HG02943 (cell line): ENCODE measurements around the gene CCDC182.

ENCODE experiments used
- ATAC-seq: cut with Tn5 transposase; IDR thresholded peaks from one replicate; pipeline ENCODE4 v1.9.1; 2021; ENCODE audit warnings: mild to moderate bottlenecking, low read depth, moderate library complexity; ENCODE audit not compliant: unreplicated experiment

CCDC182 gene

DNA sequence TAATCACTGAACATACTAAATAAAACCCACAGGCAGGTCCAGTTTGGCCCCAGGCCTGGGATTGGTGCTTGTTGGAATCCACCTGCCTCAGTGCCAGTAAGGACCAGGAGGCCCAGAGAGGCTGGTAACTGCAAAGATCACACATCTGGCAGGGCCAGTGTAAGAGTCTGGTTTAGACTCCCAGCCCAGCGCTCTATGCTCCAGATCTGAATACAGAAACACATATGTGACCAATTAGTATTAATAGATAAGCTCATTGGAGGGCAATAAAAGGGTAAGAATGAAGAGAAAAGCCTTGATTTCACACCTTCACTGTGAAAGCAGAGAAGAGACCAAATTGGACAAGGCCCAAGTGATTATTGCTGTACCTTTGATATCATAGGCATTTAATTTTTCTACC lies 13.6 kb upstream of the CCDC182 start:
- ATAC-seq: no peak

- ATAC-seq: no peak
Observed at GRCh38 chr17:57757735-57758134, 12.6 kb upstream of the CCDC182 start.

GRCh38 chr17:57756951-57757350 lies 11.9 kb upstream of the CCDC182 start:
- no peak for ATAC-seq

GRCh38 chr17:57755480-57756070 lies 10.5 kb upstream of the CCDC182 start:
- ATAC-seq: no peak

DNA sequence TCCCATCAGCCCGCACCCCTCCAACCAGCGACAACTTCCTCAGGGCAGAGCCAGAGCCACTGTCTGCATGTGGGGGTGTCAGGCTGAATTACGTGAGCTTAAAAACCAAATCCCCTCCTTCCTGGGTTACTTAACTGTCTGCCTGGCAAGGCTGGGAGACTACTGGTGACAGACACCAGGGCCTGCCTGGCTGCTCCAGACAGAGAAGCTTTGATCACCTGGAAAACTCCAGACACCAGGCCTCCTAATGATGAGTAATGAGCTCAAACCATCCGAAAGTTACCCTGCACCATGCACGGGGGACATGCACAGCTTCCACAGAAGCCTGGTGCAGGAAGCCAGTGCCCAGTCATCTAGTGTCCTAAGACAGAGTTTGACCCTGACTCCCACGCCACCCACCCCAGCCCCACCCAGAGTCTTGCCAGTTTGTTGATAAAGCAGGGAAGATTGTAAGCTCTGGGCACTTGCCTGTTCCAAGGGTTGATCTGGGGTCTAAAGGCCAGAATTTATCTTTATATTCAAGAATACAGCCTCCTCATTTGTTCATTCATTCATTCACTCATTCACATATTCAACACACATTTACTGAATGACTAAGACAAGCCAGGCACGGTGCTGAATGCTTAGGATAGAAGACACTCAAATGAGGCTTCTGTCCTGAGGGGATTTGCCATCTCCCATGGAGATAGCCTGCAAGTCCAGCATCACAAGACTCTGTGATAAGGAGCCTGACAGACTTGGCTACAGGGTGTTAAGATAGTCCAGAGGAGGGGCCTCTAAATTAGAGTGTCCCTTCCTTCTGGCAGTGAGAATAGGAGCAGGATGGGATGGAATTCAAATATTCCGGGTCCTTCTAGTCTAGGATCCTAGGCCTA lies 7.2 kb upstream of the CCDC182 start:
- ATAC-seq: no peak

DNA sequence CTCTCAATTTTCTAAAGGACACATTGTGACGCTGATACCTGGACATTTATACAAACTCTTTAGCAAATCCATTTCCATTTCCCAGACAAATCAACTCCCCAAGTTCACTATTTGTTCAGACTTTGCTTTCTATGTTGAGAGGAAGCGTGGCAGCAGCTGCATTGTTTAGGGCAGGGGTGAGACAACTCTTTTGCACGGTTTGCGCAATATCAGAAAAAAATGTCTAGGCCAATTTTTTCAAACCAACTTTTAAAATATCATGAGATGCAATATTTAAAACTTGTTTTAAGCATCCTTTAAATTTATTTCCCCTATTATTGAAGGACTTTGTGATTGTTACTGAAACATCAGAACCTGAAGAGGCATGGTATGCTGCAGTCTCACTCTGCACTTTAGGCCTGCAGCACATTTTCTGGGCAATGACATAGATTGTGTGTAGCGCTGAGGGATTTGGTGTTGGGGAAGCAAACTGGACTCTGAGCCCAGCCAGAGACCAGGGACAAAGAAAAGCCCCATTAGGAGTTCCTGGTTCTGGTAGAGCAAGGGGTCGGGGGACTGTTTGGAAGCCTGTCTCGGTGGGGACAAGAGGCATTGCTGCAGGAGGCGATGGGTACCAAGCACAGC lies 6.4 kb upstream of the CCDC182 start:
- no peak for ATAC-seq

DNA sequence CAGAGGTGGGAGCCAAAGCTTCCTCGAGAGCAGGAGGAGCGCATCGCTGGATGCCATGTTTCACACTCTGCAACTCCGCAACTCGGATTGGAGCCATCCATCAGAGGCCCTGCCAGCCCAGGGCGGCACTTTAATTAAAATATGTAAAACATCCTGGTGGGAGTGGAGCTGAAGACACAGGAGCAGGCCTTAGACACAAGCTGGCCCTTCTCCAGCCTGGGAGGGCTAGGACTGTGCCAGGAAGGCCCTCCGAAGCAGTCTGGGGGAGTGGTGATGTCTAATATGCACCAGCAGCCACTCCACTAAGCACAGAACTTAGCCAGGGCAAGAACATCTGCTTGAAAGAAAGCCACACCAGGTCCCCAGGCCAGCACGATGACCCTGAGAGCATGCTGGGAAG lies 5.8 kb upstream of the CCDC182 start:
- no peak for ATAC-seq

DNA sequence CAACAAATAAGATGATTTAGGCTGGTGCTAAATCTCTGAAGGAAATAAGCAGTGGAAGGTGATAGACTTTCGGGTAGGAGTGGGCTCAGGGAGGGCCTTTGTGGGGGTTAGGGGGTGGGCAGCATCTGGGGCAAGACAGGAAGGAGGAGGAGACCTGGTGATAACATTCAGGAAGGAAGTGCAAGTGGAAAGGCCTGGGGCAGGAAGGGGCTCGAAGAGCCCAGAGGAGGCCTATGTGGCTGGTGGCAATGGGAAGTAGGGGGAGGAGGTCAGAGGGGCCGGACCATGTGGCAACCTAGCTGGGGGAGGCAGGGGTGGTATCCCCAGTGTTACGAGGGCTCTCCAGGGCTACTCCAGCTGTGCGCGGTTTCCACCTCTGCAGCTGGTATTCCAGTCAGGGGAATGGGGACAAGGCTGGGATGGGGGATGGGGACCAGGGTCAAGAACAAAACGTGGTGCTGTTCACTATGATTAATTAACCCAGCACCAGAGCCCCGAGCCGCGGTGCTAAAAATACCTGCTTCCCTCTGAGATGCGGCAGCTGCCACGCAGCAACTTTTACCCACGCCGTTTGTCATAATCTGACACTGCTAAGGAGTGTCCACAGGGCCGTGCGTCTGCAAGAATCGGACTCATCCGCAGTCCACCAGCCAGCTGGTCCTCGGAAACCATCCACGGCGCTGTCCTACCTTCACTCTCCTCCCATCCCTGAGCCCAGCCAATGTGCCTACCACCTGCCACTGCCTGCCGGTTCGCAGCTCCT lies 5.2 kb upstream of the CCDC182 start:
- no peak for ATAC-seq

DNA sequence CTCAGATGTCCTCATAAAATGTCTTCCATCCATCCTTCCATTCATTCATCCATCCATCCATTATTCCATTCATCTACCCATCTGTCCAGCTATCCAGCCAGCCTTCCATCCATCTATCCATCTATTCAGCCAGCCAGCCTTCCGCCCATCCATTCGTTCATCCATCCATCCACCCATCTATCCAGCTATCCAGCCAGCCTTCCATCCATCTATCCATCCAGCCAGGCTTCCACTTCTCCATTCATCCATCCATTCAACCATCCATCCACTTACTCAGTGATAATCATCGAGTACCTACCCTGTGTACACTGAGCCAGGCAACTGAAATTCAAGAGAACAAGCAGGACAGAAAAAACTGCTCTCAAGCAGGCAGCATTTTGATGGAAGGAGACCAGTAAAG lies 4.6 kb upstream of the CCDC182 start:
- ATAC-seq: no peak

DNA sequence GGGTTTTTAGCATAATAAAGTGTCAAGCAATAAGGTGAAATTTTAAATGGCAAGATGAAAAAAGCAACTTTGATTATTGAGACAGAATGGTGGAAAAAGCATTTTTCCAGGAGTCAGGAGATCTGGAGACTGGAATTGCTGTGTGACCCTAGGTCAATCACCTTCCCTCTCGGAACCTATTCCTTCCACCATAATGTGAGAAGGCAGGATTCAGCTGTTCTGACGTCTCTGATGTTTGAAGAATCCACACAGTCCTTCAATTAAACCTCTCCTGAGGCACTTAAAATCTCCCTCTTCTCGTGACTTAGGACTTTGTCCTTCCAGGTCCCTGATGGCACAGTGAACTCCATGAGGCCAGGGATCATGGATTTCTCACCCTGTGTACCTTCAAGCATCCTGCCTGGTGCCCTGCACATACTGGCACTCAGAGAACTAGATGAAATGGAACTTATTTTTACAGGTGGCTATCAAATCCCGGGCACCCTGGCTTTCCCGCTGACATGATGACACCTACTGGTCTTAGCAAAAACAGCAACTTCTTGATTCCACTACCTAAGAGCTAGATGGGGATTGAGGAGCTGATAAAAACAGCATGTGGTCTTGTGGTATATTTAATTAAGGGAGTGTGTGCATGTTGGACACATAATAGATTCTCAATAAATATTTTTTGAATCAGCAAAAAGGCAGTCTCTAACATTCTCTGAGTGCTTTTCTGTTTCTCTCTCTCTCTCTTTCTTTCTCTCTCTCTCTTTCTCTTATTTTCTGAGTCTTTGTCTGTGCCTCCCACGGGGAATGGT lies 2.3 kb upstream of the CCDC182 start:
- no peak for ATAC-seq

DNA sequence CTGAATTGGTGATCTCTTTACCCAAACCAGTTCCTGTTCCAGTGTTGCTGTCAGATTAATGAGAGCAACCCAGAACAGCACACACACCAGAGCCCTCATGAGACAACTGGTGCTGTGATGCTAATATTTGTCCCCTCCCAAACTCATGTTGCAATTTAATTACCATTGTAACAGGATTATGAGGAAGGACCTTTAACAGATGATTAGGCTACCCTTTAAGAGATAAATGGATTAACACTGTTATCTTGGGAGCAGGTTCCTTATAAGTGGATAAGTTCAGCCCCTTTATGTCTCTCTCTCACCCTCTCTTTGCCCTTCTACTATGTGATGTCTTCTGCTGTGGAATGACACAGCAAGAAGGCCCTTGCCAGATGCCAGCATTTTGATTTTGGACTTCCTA lies 1.1 kb upstream of the CCDC182 start:
- ATAC-seq: no peak

GRCh38 chr17:57744195-57745170 lies 616 bp downstream of the CCDC182 start:
- no peak for ATAC-seq

GRCh38 chr17:57740235-57740528 lies 4.9 kb downstream of the CCDC182 start:
- ATAC-seq: no peak

- no peak for ATAC-seq
Observed at GRCh38 chr17:57739402-57740234, 5.5 kb downstream of the CCDC182 start.

- no peak for ATAC-seq
Observed at GRCh38 chr17:57737450-57737849, 7.6 kb downstream of the CCDC182 start.

GRCh38 chr17:57735707-57736106 lies 9.4 kb downstream of the CCDC182 start:
- ATAC-seq: no peak

DNA sequence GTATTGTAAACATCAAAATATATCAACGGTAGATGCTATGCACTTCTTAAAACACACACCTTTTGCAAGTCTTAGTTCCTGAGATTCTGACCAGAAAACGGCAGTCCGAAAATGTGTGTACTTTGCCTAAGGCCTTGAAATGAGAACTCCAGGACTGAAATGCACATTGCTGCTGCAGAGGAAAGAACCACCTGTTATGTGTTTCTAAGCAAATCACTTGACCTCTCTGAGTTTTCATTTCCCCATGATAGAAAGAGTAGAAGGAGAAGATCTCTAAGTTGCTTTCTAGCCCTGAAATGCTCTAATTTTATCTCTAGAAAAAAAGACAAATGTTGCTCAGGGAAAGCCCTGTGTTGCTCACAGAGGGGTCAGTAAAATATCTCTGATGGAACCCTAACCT lies 9.9 kb downstream of the CCDC182 start:
- no peak for ATAC-seq

DNA sequence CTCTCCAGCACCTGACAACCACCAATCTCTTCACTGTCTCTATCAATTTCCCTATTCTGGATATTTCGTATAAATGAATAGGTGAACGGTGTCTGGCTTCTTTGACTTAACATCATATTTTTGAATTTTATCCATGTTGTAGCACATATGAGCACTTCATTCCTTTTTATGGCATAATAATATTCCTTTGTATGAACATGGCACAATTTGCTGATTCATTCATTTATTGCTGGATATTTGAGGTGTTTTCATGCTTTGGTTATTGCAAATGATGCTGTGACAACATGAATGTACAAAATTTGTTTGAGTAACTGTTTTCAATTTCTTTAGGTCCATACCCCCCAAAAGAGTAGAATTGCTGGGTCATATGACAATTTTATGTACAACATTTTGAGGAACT lies 12.0 kb downstream of the CCDC182 start:
- no peak for ATAC-seq
